ENCODE results near the gene CCT3.
"Not testable (repeated sequence)": the region's sequence is repeated elsewhere in the genome, so short reads cannot be mapped to it uniquely, and the experiment has no call there.

CCT3 gene

DNA sequence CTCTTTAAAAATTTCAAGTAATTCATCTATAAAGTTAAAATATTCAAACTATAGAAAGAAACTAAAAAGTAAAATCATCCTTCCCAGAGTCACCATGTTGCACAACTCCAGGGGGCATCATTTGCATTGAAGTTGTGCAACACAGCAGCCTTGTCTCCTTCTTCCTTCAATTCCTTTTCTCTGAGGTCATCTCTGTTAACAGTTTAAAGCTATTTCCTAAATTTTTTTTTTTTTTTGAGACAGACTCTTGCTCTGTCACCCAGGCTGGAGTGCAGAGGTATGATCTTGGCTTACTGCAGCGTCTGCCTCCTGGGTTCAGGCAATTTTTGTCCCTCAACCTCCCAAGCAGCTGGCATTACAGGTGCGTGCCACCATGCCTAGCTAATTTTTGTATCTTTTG is 38.1 kb upstream of the CCT3 start:
- no peak overlapping the region for H3K4me3 ChIP-seq (replicated peaks; ENCODE audit: low read depth, low read length)
- no peak for DNase-seq (ENCODE audit: extremely low read depth, low read depth)
- TF ChIP-seq CTCF (IDR thresholded peaks at IDR 0.05; ENCODE audit: low read depth, low read length, missing control alignments), result no peak

GRCh38 chr1:156373546-156373945 is 35.5 kb upstream of the CCT3 start:
- no peak for DNase-seq (ENCODE audit: extremely low read depth, low read depth)
- H3K4me3 ChIP-seq (replicated peaks; ENCODE audit: low read depth, low read length), result no peak overlapping the region
- no peak for TF ChIP-seq CTCF (IDR thresholded peaks at IDR 0.05; ENCODE audit: low read depth, low read length, missing control alignments)

DNA sequence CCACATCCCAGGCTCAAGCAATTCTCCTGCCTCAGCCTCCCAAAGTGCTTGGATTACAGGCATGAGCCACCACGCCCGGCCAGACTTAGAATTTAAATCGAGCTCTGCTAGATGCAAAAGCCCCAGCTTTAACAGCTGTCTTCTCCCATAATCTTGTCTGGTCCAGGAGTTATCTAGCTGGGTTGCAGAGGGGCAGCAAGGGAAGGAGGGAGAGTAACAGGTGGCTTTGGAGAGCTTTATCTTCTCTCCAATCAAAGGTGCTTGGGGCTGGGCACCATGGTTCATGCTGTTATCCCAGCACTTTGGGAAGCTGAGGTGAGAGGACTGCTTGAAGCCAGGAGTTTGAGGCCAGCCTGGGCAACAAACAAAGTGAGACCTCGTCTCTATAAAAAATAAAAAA is 34.8 kb upstream of the CCT3 start:
- no peak for DNase-seq (ENCODE audit: extremely low read depth, low read depth)
- no peak for TF ChIP-seq CTCF (IDR thresholded peaks at IDR 0.05; ENCODE audit: low read depth, low read length, missing control alignments)
- H3K4me3 ChIP-seq (replicated peaks; ENCODE audit: low read depth, low read length), result no peak overlapping the region

DNA sequence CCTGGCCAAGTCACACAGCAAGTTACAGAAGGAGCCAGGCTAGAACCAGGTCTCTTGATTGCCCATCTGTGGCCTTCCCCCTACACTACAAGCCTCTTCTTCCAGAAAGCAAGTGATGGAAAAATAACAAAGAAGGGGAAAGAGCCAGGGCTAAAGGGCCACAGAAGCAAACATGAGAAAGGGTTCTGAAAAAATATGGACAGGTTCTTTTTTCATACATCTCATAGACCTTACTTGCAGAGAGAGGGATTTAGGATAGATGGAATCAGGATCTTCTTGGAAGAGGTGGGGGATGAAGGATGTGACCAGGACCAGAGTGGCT is 34.1 kb upstream of the CCT3 start:
- no peak for DNase-seq (ENCODE audit: extremely low read depth, low read depth)
- H3K4me3 ChIP-seq (replicated peaks; ENCODE audit: low read depth, low read length), result no peak overlapping the region

GRCh38 chr1:156371553-156372264 is 33.6 kb upstream of the CCT3 start:
- no peak overlapping the region for H3K4me3 ChIP-seq (replicated peaks; ENCODE audit: low read depth, low read length)
- TF ChIP-seq CTCF (IDR thresholded peaks at IDR 0.05; ENCODE audit: low read depth, low read length, missing control alignments), result no peak
- peak; percentile 30 for DNase-seq (ENCODE audit: extremely low read depth, low read depth)

More for the DNA sequence above, 34.1 kb upstream of the CCT3 start:
- no peak for TF ChIP-seq CTCF (IDR thresholded peaks at IDR 0.05; ENCODE audit: low read depth, low read length, missing control alignments)

DNA sequence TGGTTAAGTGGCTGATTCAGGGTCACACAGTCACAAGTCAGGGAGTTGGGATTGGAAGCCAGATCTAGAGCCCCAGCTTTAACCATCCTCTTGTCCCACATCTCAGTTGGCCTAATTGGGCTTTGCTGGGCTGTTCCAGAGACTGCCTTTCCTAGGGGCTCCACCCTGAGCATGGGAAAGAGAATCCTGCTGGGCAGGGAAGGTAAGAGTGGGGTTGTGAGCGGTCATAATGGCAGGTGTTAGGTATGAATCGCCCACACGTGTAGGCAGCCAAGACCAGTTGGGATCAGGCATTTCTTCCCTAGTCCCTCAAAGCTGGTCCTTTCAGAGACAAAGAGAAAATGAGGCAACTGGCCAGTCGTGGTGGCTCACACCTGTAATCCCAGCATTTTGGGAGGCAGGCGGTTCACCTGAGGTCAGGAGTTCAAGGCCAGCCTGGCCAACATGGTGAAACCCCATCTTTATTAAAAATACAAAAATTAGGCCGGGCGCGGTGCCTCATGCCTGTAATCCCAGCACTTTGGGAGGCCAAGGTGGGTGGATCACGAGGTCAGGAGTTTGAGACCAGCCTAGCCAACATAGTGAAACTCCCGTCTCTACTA is 31.7 kb upstream of the CCT3 start:
- not testable (repeated sequence) for DNase-seq (ENCODE audit: extremely low read depth, low read depth)
- H3K4me3 ChIP-seq (replicated peaks; ENCODE audit: low read depth, low read length), result peak overlapping the region; percentile 30; the same call in 1 of the 2 replicates

GRCh38 chr1:156368889-156369684 is 31.0 kb upstream of the CCT3 start, which contains the start of gene RHBG:
TSS of gene RHBG (plus strand) at chr1:156369211. CDS start at chr1:156369250, 39 bp downstream.
- no peak for DNase-seq (ENCODE audit: extremely low read depth, low read depth)

More at GRCh38 chr1:156368889-156369684, 31.0 kb upstream of the CCT3 start, which contains the start of gene RHBG:
- peak within 1 kb of the TSS; percentile 30 for H3K4me3 ChIP-seq (replicated peaks; ENCODE audit: low read depth, low read length)
- no peak for TF ChIP-seq CTCF (IDR thresholded peaks at IDR 0.05; ENCODE audit: low read depth, low read length, missing control alignments)

Data from HFF-Myc (cell line).